T-helper 1 cell treated with Interleukin-12 subunit alpha and Interleukin-12 subunit beta and Interleukin-4 antibody, amounts not matched to agents 30 ng/mL and 1 ng/mL, for 36 hours (primary cell): ENCODE data around the gene TMEM53. TPM values are rescaled to one million over a fixed set of nuclear protein-coding genes. Genes with fewer than 3 reads are reported as not detected.

Experiments used
- intact Hi-C: fragments of 100-400 bp; cut with micrococcal nuclease; formaldehyde crosslinking; loops from one replicate; pipeline ENCODE4 v1.15.1; 2024
- total RNA-seq: library from RNA; stranded (reverse); gene quantifications from 2 replicates; pipeline ENCODE4 v1.2.3, GENCODE V29; 2022

The TMEM53 gene
- total RNA-seq, 1 donor from 2014 or later: 3.3 TPM

- intact Hi-C loops: no loop called here
Measured at GRCh38 chr1:44648529-44649250, 25.6 kb downstream of the TMEM53 start.

DNA sequence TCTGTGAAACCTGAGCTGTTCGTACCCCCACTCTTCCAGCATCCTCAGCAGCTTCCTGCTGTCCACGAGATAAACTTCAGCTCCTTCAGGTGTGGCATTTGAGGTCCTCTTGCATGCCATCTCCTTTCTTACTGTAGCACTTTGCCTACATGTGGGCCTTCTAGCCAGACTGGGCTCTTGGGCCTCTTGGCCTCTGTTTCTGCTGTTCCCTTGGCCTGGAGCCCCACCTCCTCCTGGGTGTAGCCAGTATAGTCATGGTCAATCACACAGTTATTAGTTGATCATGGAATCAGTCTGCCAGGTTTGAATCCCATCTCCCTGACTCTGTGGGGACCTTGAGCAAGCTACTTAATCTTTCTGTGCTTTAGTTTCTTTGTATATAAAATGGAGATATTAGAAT is 26.4 kb downstream of the TMEM53 start:
- intact Hi-C loops: no loop called here

DNA sequence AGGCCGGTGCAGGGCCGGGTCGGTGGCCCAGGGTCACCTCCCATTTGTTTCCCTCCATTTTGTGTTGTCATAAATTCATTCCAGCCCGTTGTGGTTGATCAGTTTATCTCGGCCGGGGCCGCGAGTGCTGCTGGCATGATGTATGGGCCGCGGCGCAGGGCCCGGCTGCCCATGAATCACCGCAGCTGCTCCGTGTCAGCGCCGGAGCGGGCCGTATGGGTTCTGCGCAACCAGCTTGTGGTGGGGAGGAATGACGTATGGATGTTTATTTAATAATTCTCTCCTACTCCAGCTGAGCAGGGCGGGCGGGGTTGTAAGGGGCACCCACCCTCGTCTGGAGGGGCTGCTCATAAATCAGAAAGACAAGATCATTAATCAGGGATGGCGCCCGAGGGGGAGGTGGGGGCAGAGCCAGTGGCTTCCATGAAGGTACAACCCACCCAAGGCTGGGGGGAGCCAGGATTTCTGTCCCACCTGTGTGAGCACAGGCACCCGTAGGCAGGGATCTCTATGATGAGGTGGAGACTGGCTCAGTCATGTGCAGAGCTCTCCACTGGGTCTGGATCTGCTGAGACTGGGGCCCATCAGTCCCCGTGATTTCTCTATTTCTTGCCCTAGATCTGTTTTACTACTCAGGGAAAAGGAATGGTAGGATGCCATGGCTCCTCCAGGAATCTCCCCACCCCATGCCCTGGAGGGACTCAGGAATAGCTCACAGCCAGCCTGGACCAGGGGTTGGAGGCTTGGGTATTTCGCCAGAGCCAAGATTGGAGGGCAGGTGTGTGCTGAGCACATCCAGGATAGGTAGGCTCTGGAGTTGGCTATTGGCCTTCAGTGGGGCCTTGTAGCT is 27.8 kb downstream of the TMEM53 start:
- intact Hi-C loops: no loop called here

GRCh38 chr1:44645476-44646244 is 28.6 kb downstream of the TMEM53 start:
- intact Hi-C loops: no loop called here

- intact Hi-C loops: no loop called here
Measured at GRCh38 chr1:44644806-44645205, 29.5 kb downstream of the TMEM53 start.

DNA sequence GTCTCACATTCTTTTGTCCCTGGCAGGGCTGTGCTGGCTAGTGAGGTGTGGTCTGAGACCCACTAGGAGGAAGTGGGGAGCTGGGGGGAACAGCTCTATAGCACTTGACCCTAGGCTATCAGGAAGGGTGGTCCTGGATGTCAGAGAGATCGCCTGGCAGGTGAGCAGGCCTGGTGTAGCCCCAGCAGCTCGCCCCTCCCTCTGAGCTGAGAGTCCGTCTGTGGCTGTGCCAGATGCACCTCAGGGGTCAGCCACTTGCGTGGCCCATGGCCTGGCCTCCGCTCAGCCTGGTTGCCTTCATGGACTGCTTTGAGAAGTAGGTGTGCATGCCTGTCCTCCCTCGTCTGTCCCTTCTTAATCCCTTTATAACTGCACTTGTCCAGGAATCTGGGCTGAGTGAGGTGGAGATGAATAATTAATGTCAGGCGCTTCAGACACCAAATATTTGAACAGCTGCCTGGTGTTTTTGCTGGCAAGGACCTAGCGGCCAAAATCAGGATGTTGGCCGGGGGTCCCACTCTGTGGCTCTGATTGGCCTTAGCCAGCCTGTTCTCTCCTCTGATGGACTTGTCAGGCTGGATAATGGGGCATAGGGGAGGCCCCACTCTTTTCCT is 30.5 kb downstream of the TMEM53 start:
- intact Hi-C loops: no loop called here

GRCh38 chr1:44642925-44643324 is 31.4 kb downstream of the TMEM53 start:
- intact Hi-C loops: no loop called here

GRCh38 chr1:44642255-44642654 is 32.0 kb downstream of the TMEM53 start:
- intact Hi-C loops: no loop called here

DNA sequence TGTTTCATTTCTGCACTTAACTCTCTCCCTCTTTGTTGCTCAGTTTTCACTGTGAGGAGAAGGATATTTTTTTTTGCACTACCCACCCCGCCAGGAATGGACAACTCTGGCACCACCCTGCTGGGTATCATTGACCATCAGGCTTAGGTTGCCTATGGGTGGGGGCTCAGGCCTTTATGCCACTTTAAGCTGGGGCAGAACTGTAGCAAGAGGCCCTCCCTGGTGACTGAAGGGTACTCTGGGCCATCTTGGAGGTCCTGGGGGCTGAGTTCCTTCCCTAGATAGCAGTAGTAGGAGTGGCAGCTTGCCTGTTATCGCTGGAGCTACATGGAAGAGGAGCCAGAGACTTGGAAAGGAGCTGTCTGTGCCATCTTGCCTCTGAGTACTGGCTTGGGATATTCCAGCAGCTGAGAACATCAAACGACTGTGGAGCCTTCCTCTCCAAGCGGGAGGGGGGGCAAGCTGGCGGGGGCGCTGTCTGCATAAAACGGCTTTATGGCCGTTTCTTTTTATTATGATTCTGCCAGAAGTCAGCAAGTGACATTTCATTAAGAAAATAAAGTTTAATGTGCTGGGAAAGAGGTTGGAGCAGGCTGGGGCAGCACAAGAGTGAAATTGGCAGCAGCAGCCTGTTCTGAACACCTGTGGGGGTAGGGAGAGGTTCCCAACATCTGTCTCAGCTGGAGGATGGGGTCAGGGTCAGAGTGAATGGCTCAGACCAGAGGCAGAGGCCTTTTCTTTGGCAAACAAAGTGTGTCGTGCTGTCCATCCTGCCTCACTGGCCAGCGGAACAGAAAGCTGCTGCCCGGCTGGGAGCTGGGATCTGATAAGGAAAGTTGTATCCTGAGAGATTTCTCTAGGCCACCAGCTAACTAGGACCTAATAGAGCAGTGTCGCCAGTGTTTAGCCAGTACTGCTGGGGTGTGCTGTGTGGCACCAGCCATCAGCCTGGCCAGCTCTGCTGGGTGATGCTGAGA is 32.9 kb downstream of the TMEM53 start:
- intact Hi-C loops: no loop called here

- intact Hi-C loops: no loop called here
Measured at GRCh38 chr1:44640200-44640853, 34.0 kb downstream of the TMEM53 start.

GRCh38 chr1:44637702-44638411 is 36.4 kb downstream of the TMEM53 start:
- intact Hi-C loops: no loop called here

GRCh38 chr1:44636688-44637598 is 37.3 kb downstream of the TMEM53 start:
- intact Hi-C loops: no loop called here

DNA sequence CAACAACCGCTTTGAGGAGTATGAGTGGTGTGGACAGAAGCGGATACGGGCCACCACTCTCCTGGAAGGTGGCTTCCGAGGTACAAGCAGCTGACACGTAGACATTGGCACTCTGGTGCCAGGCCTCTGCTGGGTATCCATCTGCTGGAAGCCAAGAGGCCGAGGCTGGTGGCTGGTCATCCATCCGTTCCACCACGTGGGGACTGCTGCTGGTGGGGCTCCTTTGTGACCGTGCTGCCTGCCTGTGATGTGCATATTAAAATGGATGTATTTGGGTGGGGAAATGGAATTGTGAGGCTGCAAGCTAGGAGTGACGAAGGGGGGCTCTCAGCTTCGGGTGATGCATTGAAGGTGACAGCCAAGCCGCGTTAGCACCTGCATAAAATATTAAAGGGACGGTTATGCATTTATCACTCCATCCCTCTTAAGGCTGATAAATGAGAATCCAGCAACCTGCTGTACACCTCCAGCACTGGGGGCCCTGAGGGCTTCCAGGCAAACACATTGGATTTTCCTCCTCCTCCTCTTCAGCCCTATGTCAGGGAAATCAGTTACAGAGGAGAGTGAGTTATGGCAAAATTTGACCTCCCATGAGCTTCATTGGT is 38.1 kb downstream of the TMEM53 start:
- intact Hi-C loops: no loop called here

GRCh38 chr1:44635439-44635838 is 38.8 kb downstream of the TMEM53 start:
- intact Hi-C loops: no loop called here

- intact Hi-C loops: loop anchor here (5.0 kb wide), 5 partner anchors 83 to 1867 kb away; partner anchors contain the start of genes C1orf50, EIF2B3, P3H1 and RPS8
Measured at GRCh38 chr1:44634606-44635189, 39.6 kb downstream of the TMEM53 start.

GRCh38 chr1:44632598-44632997 is 41.7 kb downstream of the TMEM53 start:
- intact Hi-C loops: loop anchor here (1.0 to 5.0 kb wide), 10 partner anchors 20 to 1865 kb away; partner anchors contain the start of genes ARMH1, C1orf50, EIF2B3 and P3H1
